ENCODE measurements around the gene CYTH2.

CYTH2 gene

GRCh38 chr19:48477067-48477685 lies 8.0 kb downstream of the CYTH2 start:
- TF ChIP-seq CTCF (IDR thresholded peaks at IDR 0.05; ENCODE audit: borderline replicate concordance, insufficient read depth, low read depth, low read length): no peak
- no peak overlapping the region for H3K4me3 ChIP-seq (ENCODE audit: low read depth, low read length)

GRCh38 chr19:48477698-48478338 lies 8.6 kb downstream of the CYTH2 start:
- no peak for TF ChIP-seq CTCF (IDR thresholded peaks at IDR 0.05; ENCODE audit: borderline replicate concordance, insufficient read depth, low read depth, low read length)
- no peak overlapping the region for H3K4me3 ChIP-seq (ENCODE audit: low read depth, low read length)

GRCh38 chr19:48478339-48479256 lies 9.4 kb downstream of the CYTH2 start:
- no peak for TF ChIP-seq CTCF (IDR thresholded peaks at IDR 0.05; ENCODE audit: borderline replicate concordance, insufficient read depth, low read depth, low read length)
- no peak overlapping the region for H3K4me3 ChIP-seq (ENCODE audit: low read depth, low read length)

GRCh38 chr19:48479686-48480085 lies 10.5 kb downstream of the CYTH2 start:
- H3K4me3 ChIP-seq (ENCODE audit: low read depth, low read length): no peak overlapping the region
- no peak for TF ChIP-seq CTCF (IDR thresholded peaks at IDR 0.05; ENCODE audit: borderline replicate concordance, insufficient read depth, low read depth, low read length)

- no peak for TF ChIP-seq CTCF (IDR thresholded peaks at IDR 0.05; ENCODE audit: borderline replicate concordance, insufficient read depth, low read depth, low read length)
- H3K4me3 ChIP-seq (ENCODE audit: low read depth, low read length): peak overlapping the region; percentile 26
These were observed 11.0 kb downstream of the CYTH2 start for GRCh38 chr19:48480183-48480557.

- no peak for TF ChIP-seq CTCF (IDR thresholded peaks at IDR 0.05; ENCODE audit: borderline replicate concordance, insufficient read depth, low read depth, low read length)
- peak overlapping the region; percentile 26 for H3K4me3 ChIP-seq (ENCODE audit: low read depth, low read length)
These were observed 11.7 kb downstream of the CYTH2 start for GRCh38 chr19:48480558-48481500.
